Activated T-helper 1 cell treated with anti-CD3 and anti-CD28 coated beads, Interleukin-2, amount 50 U/mL, for 16 hours (primary cell): ENCODE data around the gene STARD3.

Experiments used
- DNase-seq, 2 donors: peaks; one replicate each; pipeline ENCODE4 v3.0.0-alpha.2; 2020; ENCODE audit warnings: low read depth in 1 of 2, low spot score in 1 of 2

STARD3 gene

GRCh38 chr17:39669897-39670735, 33.2 kb downstream of the STARD3 start:
- DNase-seq: no peak

GRCh38 chr17:39670746-39671145, 33.8 kb downstream of the STARD3 start:
- DNase-seq: no peak

- no peak for DNase-seq
Observed at GRCh38 chr17:39671651-39672521, 34.9 kb downstream of the STARD3 start.

- DNase-seq: no peak
Observed at GRCh38 chr17:39672522-39673334, 35.8 kb downstream of the STARD3 start.

- DNase-seq: no peak
Observed at GRCh38 chr17:39673335-39674081, 36.6 kb downstream of the STARD3 start.

- no peak for DNase-seq
Observed at GRCh38 chr17:39674179-39674578, 37.2 kb downstream of the STARD3 start.

GRCh38 chr17:39674702-39675389, 37.9 kb downstream of the STARD3 start:
- no peak for DNase-seq

GRCh38 chr17:39675390-39676082, 38.6 kb downstream of the STARD3 start:
- no peak for DNase-seq

- DNase-seq: no peak
Observed at GRCh38 chr17:39676198-39676819, 39.4 kb downstream of the STARD3 start.

GRCh38 chr17:39677072-39677471, 40.1 kb downstream of the STARD3 start:
- no peak for DNase-seq

GRCh38 chr17:39677542-39678339, 40.8 kb downstream of the STARD3 start:
- no peak for DNase-seq

- no peak for DNase-seq
Observed at GRCh38 chr17:39678340-39679116, 41.6 kb downstream of the STARD3 start.

GRCh38 chr17:39679521-39680192, 42.7 kb downstream of the STARD3 start:
- DNase-seq: peak in 1 of 2 donors; percentile 30

- no peak for DNase-seq
Observed at GRCh38 chr17:39683295-39683939, 46.5 kb downstream of the STARD3 start.

GRCh38 chr17:39684369-39685192, 47.6 kb downstream of the STARD3 start:
- DNase-seq: no peak
